ENCODE measurements around the gene ERF. TPM values are rescaled to one million over a fixed set of nuclear protein-coding genes. Genes with fewer than 3 reads are reported as not detected.

ERF gene
- total RNA-seq, 1 donor from 2014 or later, result 48.1 TPM

GRCh38 chr19:42198676-42199439, 56.1 kb downstream of the ERF start:
- Mint-ChIP-seq H3K4me3 (peak overlapping the region; percentile 68), H3K4me1 (peaks cover 84% of the 10 kb centered on the region), H3K36me3 (ENCODE audit: low read depth) (peaks cover 44% of the 10 kb centered on the region), H3K9me3 (no peaks in the 10 kb centered on the region), H3K27ac (peak overlapping the region; percentile 93), H3K27me3 (no peaks in the 10 kb centered on the region)
- ATAC-seq (ENCODE audit: low read depth) (peak; percentile 40), DNase-seq (no peak)
- POLR2A ChIA-PET, result interaction anchor here (0.5 to 5.3 kb wide), 12 partner anchors 17 to 108 kb away, joined by 3 to 31 read pairs (median 6); partner anchors contain the start of genes CIC, DEDD2 and POU2F2
- CTCF ChIA-PET, result interaction anchor here (1.1 to 2.6 kb wide), 7 partner anchors 14 to 90 kb away, joined by 3 to 8 read pairs (median 5); partner anchors contain the start of gene DEDD2
- intact Hi-C loops (cut with micrococcal nuclease), result loop anchor here (2.0 kb wide), 2 partner anchors 14 to 22 kb away; no protein-coding TSS in a partner anchor
- TF ChIP-seq CTCF (IDR thresholded peaks at IDR 0.05), result no peak

Other genes starting within 250 kb of the ERF start
- 0.09 and 0.15 TPM in 2 replicates for gene GRIK5, start 184.9 kb downstream of the ERF start, total RNA-seq
- gene ZNF574, start 179.0 kb downstream of the ERF start, total RNA-seq, result 27.7 and 29.6 TPM in 2 replicates
- 508 and 577 TPM in 2 replicates for gene POU2F2, start 122.7 kb downstream of the ERF start, total RNA-seq
- gene DEDD2, start 37.5 kb downstream of the ERF start, total RNA-seq, result 26.1 and 29.0 TPM in 2 replicates
- gene ZNF526, start 34.8 kb downstream of the ERF start, total RNA-seq, result 19.6 and 22.7 TPM in 2 replicates
- gene GSK3A, start 12.5 kb downstream of the ERF start, total RNA-seq, result 38.2 and 38.6 TPM in 2 replicates
- gene CIC, start 14.1 kb upstream of the ERF start, total RNA-seq, result 85.4 and 96.5 TPM in 2 replicates
- gene PRR19, start 47.0 kb upstream of the ERF start, total RNA-seq, result 0.20 and 0.33 TPM in 2 replicates
- 22.7 and 25.9 TPM in 2 replicates for gene PAFAH1B3, start 47.5 kb upstream of the ERF start, total RNA-seq
- gene TMEM145, start 58.2 kb upstream of the ERF start, total RNA-seq, result not detected in 2 replicates
- gene MEGF8, start 70.5 kb upstream of the ERF start, total RNA-seq, result 13.0 and 15.1 TPM in 2 replicates
- 1.00 and 2.4 TPM in 2 replicates for gene CNFN, start 135.2 kb upstream of the ERF start, total RNA-seq
- 37.2 and 37.3 TPM in 2 replicates for gene LIPE, start 172.3 kb upstream of the ERF start, total RNA-seq
- not detected in 2 replicates for gene CXCL17, start 187.8 kb upstream of the ERF start, total RNA-seq

Data from activated B cell treated with CpG ODN at 0.5 μM for 24 hours (primary cell).